Sigmoid colon (tissue), 7 donors: Measurements from ENCODE around the gene ARNT2. TPM values are rescaled to one million over a fixed set of nuclear protein-coding genes. Genes with fewer than 3 reads are reported as not detected.

Experiments used
- DNase-seq: peaks from one replicate; pipeline ENCODE4 v3.0.0-alpha.2; 2019
- H3K27ac ChIP-seq, 4 donors: fragments of 200-600 bp; sonication (generic); one replicate each; pipeline ENCODE4 v1.5.1; 2016 to 2019; ENCODE audit warnings: mild to moderate bottlenecking in 1 of 4
- H3K27me3 ChIP-seq, 3 donors: fragments of 200-600 bp; sonication (generic); one replicate each; pipeline ENCODE4 v1.5.1; 2019; ENCODE audit warnings: mild to moderate bottlenecking in 1 of 3
- H3K36me3 ChIP-seq, 4 donors: fragments of 200-600 bp; sonication (generic); one replicate each; pipeline ENCODE4 v1.5.1; 2016 to 2019
- H3K4me1 ChIP-seq, 4 donors: fragments of 200-600 bp; sonication (generic); one replicate each; pipeline ENCODE4 v1.5.1; 2017 to 2019
- H3K4me3 ChIP-seq, 4 donors: fragments of 200-600 bp; sonication (generic); one replicate each; pipeline ENCODE4 v1.5.1; 2017 to 2019; ENCODE audit warnings: mild to moderate bottlenecking in 2 of 4, moderate library complexity in 1 of 4
- H3K9me3 ChIP-seq, 4 donors: fragments of 200-600 bp in 3 of 4; sonication (generic) in 3 of 4; one replicate each; pipeline versions ENCODE4 v1.5.1 to v1.6.1; 2013 to 2019
- EP300 ChIP-seq, 4 donors: sonication (generic); formaldehyde crosslinking; IDR thresholded peaks; one replicate each; pipeline ENCODE4 v1.6.1; 2017; ENCODE audit warnings: antibody characterized with exemption in 4 of 4
- POLR2A ChIP-seq, 2 donors: fragments of 450-650 bp; IDR thresholded peaks; one replicate each; pipeline ENCODE4 v1.6.1; 2016; ENCODE audit warnings: antibody characterized with exemption in 2 of 2, mild to moderate bottlenecking in 2 of 2, moderate library complexity in 2 of 2
- POLR2AphosphoS5 ChIP-seq, 4 donors: sonication (generic); formaldehyde crosslinking; IDR thresholded peaks; one replicate each; pipeline ENCODE4 v1.6.1; 2017; ENCODE audit warnings: antibody characterized with exemption in 4 of 4
- WGBS, 2 donors: extraction: QIAGEN DNeasy Blood & Tissue Kit; methylation state at CpG; one replicate each; pipeline ENCODE4 v1.1.7; 2013; 5-methylcytosine and 5-hydroxymethylcytosine counted together
- intact Hi-C: fragments of 100-400 bp; cut with DNase I; formaldehyde crosslinking; loops from one replicate; pipeline ENCODE4 v1.15.1; 2023
- polyA plus RNA-seq, 3 donors: library from polyadenylated mRNA; stranded (reverse); fragments of 200-250 nt; gene quantifications; one replicate each; pipeline ENCODE4 v1.2.3, GENCODE V29; 2013
- total RNA-seq, 4 donors: library from RNA; depleted of rRNA; stranded (reverse); fragments of >200 nt; gene quantifications; one replicate each; pipeline ENCODE4 v1.1.0, GENCODE V29; 2016
- TF ChIP-seq, protein P1 (sequence below), 4 experiments: fragments of 450-650 bp in 3 of 4; fragments of 200-600 bp in 1 of 4; IDR thresholded peaks; one replicate each; pipeline ENCODE4 v1.5.1; 2016 to 2019; ENCODE audit warnings: antibody characterized with exemption in 4 of 4, mild to moderate bottlenecking in 3 of 4, moderate library complexity in 2 of 4
- donor health status: healthy with polysubstance abuse.
- donor health status: Bipolar disorder and iron deficiency.
- donor health status: healthy.

The ARNT2 gene
- total and polyA plus RNA-seq, 7 donors, result 1.2 to 16.1 (median 4.3) TPM

DNA sequence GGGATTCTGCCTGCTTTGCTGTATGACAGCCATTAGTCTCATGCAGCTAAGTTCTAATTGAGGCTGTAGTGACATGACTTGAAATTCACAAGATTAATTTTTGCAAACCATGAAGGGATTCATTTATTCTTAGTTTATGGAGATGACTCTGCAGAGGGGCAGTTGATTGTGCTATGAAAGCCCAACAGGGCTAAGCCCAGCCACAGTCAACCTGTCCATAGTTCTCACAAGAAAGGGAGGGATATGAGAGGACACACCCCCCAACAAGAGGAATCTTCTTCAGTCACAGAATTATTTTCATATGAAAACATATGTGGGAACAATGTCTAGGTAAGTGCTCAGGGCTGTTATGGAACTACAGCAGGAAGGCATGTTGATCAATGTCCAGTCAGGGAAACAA lies 229.0 kb downstream of the ARNT2 start:
- intact Hi-C loops, result no loop called here
- no peaks in the 10 kb centered on the region for H3K27me3 ChIP-seq
- no peaks in the 10 kb centered on the region for H3K4me1 ChIP-seq
- no peak overlapping the region for H3K4me3 ChIP-seq
- no peak for DNase-seq
- H3K36me3 ChIP-seq, result no peaks in the 10 kb centered on the region
- TF ChIP-seq POLR2AphosphoS5 (IDR thresholded peaks at IDR 0.05), result no peak
- TF ChIP-seq EP300 (IDR thresholded peaks at IDR 0.05), result no peak
- no peak for TF ChIP-seq POLR2A (IDR thresholded peaks at IDR 0.05)
- TF ChIP-seq, protein P1, sequence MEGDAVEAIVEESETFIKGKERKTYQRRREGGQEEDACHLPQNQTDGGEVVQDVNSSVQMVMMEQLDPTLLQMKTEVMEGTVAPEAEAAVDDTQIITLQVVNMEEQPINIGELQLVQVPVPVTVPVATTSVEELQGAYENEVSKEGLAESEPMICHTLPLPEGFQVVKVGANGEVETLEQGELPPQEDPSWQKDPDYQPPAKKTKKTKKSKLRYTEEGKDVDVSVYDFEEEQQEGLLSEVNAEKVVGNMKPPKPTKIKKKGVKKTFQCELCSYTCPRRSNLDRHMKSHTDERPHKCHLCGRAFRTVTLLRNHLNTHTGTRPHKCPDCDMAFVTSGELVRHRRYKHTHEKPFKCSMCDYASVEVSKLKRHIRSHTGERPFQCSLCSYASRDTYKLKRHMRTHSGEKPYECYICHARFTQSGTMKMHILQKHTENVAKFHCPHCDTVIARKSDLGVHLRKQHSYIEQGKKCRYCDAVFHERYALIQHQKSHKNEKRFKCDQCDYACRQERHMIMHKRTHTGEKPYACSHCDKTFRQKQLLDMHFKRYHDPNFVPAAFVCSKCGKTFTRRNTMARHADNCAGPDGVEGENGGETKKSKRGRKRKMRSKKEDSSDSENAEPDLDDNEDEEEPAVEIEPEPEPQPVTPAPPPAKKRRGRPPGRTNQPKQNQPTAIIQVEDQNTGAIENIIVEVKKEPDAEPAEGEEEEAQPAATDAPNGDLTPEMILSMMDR (IDR thresholded peaks at IDR 0.05), result no peak
- no peaks in the 10 kb centered on the region for H3K9me3 ChIP-seq
- H3K27ac ChIP-seq, result no peak overlapping the region

DNA sequence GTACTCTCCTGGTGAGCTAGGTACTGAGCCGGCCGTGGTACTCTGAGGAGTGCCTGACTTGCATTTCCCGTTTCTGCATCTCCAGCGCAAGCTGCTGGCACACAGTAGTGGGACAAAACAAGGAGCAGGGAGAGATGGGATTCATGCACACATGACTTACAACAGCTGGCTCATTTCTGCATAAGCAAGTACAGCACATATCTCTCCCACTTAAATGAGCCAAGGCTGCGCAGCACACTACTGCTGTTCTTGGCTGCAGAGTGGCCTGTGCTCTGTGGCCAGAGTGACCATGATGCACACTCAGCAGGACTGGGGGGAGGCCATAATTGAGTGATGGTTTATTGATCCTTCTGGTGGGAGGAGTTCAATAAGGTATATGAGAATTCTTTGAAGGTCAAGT lies 231.8 kb downstream of the ARNT2 start:
- peaks cover 0 to under 1% (median 0%) of the 10 kb centered on the region in 4 donors for H3K9me3 ChIP-seq
- intact Hi-C loops, result no loop called here
- H3K4me3 ChIP-seq, result no peak overlapping the region
- H3K36me3 ChIP-seq, result no peaks in the 10 kb centered on the region
- no peaks in the 10 kb centered on the region for H3K4me1 ChIP-seq
- H3K27ac ChIP-seq, result no peak overlapping the region
- TF ChIP-seq, protein P1 (IDR thresholded peaks at IDR 0.05), result no peak
- peak in 2 of 4 donors; percentile 20 to 45 for TF ChIP-seq POLR2AphosphoS5 (IDR thresholded peaks at IDR 0.05)
- peak; percentile 72 for DNase-seq
- 76 to 87% methylated on average over 5 of the region's 5 CpGs for WGBS, 2 donors
- H3K27me3 ChIP-seq, result no peaks in the 10 kb centered on the region

DNA sequence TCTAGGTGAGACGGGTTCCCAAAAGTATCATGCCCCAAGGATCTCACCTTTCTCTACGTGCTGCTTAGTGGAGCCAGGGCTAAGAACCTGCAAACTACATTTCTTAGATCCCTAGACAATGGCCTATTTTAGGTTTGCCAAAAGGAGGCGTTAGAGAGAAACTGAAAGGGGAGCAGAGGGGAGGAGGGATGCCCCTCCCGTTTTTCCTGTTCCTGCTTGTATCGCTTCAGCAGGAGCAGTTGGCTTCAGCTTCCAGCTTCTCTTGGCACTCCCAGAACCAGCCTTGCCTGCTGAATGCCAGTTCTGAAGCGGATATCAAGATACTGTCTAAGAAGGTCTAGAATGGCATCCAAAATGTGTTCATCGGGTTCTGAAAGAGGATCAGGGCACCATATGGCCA lies 232.5 kb downstream of the ARNT2 start:
- Histone ChIP-seq H3K4me1 (no peaks in the 10 kb centered on the region), H3K27me3 (no peaks in the 10 kb centered on the region), H3K27ac (no peak overlapping the region), H3K36me3 (no peaks in the 10 kb centered on the region), H3K4me3 (no peak overlapping the region), H3K9me3 (peaks cover 0 to 3% (median 0%) of the 10 kb centered on the region in 4 donors)
- intact Hi-C loops, result no loop called here
- WGBS, 2 donors, result 38 to 54% methylated on average over 7 of the region's 7 CpGs
- TF ChIP-seq EP300 (IDR thresholded peaks at IDR 0.05) (no peak), POLR2AphosphoS5 (IDR thresholded peaks at IDR 0.05) (no peak), POLR2A (IDR thresholded peaks at IDR 0.05) (no peak)
- TF ChIP-seq, protein P1 (IDR thresholded peaks at IDR 0.05), result no peak
- DNase-seq, result no peak

DNA sequence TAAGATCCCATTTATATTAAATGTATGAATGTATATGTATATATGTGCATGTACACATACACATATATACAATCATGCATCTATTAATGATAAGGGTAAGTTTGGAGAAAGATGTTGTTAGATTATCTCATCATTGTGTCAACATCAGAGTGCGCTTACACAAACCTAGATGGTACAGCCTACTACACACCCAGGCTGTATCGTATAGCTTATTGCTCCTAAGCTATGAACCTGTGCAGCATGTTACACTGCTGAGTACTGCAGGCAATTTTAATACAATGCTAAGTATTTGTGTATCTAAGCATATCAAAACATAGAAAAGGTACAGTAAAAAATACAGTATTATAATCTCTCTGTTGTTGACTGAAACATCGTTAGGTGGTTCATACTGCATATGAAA lies 233.6 kb downstream of the ARNT2 start:
- no peak overlapping the region for H3K4me3 ChIP-seq
- no peaks in the 10 kb centered on the region for H3K36me3 ChIP-seq
- no peaks in the 10 kb centered on the region for H3K27me3 ChIP-seq
- peaks cover 0 to 3% (median 0%) of the 10 kb centered on the region in 4 donors for H3K9me3 ChIP-seq
- intact Hi-C loops, result no loop called here
- 28 to 52% methylated on average over 3 of the region's 3 CpGs for WGBS, 2 donors
- no peak overlapping the region for H3K27ac ChIP-seq
- no peak for DNase-seq
- H3K4me1 ChIP-seq, result no peaks in the 10 kb centered on the region
- TF ChIP-seq, protein P1 (IDR thresholded peaks at IDR 0.05), result no peak
- TF ChIP-seq EP300 (IDR thresholded peaks at IDR 0.05) (no peak), POLR2AphosphoS5 (IDR thresholded peaks at IDR 0.05) (no peak), POLR2A (IDR thresholded peaks at IDR 0.05) (no peak)

DNA sequence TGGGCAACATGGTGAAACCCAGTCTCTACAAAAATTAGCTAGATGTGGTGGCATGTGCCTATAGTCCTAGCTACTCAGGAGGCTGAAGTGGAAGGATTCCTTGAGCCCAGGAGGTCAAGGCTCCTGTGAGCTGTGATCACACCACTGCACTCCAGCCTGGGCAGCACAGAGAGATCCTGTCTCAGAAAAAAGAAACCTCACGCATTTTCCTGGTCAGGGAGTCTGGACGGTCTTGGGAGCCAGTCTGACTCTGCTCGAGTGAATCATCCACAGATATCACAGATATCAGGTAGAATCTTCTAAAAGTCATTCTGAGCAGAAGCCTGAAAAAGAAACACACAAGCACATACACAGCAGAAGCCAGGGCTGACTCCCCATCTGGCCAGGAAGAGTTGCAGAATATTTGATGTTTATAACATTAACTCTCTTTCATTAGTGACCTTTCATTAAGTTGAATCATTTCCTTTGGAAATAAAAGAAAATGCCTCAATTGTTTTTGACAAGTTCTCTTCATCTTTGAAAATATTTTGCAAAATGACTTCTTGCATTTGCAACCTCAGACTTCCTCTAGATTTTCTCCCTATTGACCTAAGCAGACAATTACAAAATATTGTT lies 234.5 kb downstream of the ARNT2 start:
- WGBS, 2 donors, result 85 to 89% methylated on average over 3 of the region's 3 CpGs
- intact Hi-C loops, result no loop called here
- no peak for DNase-seq

More for the DNA sequence above, 234.5 kb downstream of the ARNT2 start:
- Histone ChIP-seq H3K9me3 (peaks cover 0 to 3% (median 0%) of the 10 kb centered on the region in 4 donors), H3K36me3 (no peaks in the 10 kb centered on the region), H3K4me3 (no peak overlapping the region), H3K4me1 (no peaks in the 10 kb centered on the region), H3K27ac (no peak overlapping the region), H3K27me3 (peaks cover 0 to 3% (median 0%) of the 10 kb centered on the region in 3 donors)
- no peak for TF ChIP-seq POLR2AphosphoS5 (IDR thresholded peaks at IDR 0.05)
- no peak for TF ChIP-seq POLR2A (IDR thresholded peaks at IDR 0.05)
- TF ChIP-seq EP300 (IDR thresholded peaks at IDR 0.05), result no peak
